ENCODE measurements around the gene STPG3.

DNA sequence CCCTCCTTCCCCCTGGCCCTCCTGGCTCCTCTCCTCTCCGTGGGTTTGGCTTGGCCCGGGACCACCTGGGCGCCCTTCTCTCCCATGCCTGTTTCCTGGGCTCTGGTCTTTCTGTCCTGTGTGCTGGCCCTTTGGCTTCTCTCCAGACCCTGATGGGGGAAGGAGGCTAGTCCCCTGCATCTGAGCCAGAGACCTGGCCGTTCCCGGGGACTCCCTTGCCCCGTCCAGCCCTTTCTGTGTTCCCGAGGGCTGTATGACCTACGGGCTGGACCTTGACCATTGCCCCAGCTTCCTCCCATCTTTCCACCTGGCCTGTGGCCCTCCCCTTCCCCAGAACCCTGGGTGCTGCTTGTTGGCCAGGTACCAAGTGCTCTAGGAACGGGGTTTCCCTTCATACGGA lies 12.4 kb downstream of the STPG3 start:
- TF ChIP-seq, protein P1, sequence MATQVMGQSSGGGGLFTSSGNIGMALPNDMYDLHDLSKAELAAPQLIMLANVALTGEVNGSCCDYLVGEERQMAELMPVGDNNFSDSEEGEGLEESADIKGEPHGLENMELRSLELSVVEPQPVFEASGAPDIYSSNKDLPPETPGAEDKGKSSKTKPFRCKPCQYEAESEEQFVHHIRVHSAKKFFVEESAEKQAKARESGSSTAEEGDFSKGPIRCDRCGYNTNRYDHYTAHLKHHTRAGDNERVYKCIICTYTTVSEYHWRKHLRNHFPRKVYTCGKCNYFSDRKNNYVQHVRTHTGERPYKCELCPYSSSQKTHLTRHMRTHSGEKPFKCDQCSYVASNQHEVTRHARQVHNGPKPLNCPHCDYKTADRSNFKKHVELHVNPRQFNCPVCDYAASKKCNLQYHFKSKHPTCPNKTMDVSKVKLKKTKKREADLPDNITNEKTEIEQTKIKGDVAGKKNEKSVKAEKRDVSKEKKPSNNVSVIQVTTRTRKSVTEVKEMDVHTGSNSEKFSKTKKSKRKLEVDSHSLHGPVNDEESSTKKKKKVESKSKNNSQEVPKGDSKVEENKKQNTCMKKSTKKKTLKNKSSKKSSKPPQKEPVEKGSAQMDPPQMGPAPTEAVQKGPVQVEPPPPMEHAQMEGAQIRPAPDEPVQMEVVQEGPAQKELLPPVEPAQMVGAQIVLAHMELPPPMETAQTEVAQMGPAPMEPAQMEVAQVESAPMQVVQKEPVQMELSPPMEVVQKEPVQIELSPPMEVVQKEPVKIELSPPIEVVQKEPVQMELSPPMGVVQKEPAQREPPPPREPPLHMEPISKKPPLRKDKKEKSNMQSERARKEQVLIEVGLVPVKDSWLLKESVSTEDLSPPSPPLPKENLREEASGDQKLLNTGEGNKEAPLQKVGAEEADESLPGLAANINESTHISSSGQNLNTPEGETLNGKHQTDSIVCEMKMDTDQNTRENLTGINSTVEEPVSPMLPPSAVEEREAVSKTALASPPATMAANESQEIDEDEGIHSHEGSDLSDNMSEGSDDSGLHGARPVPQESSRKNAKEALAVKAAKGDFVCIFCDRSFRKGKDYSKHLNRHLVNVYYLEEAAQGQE (IDR thresholded peaks at IDR 0.05; ENCODE audit: insufficient read depth in 1 of 2, low read depth in 2 of 2, low read length in 2 of 2): no peak
- TF ChIP-seq POLR2AphosphoS5 (IDR thresholded peaks at IDR 0.05; ENCODE audit: low read depth, low read length): no peak
- no peak for TF ChIP-seq TAF1 (IDR thresholded peaks at IDR 0.05; ENCODE audit: borderline replicate concordance, insufficient read depth, low read length)

All from PFSK-1 (cell line).